Chondrocyte (in vitro differentiated cells): ENCODE data around the gene MTURN. TPM values are rescaled to one million over a fixed set of nuclear protein-coding genes. Genes with fewer than 3 reads are reported as not detected.

Experiments
- DNase-seq: peaks from one replicate; pipeline ENCODE4 v3.0.0; 2021; ENCODE audit warnings: mixed read lengths, low spot score
- H3K27ac Mint-ChIP-seq: one replicate; pipeline ENCODE4 v1.8.0; 2021; ENCODE audit warnings: mild to moderate bottlenecking, moderate library complexity, mixed read lengths; ENCODE audit not compliant: unreplicated experiment
- H3K27me3 Mint-ChIP-seq: 2 replicates; pipeline ENCODE4 v1.8.0; 2021; ENCODE audit warnings: low read depth, mixed read lengths
- H3K36me3 Mint-ChIP-seq: 2 replicates; pipeline ENCODE4 v1.8.0; 2021; ENCODE audit warnings: low read depth, mixed read lengths
- H3K4me1 Mint-ChIP-seq: 2 replicates; pipeline ENCODE4 v1.8.0; 2021; ENCODE audit warnings: low read depth, mild to moderate bottlenecking, mixed read lengths
- H3K4me3 Mint-ChIP-seq: one replicate; pipeline ENCODE4 v1.8.0; 2021; ENCODE audit warnings: mild to moderate bottlenecking, moderate library complexity, mixed read lengths; ENCODE audit not compliant: unreplicated experiment
- H3K9me3 Mint-ChIP-seq: 2 replicates; pipeline ENCODE4 v1.8.0; 2021; ENCODE audit warnings: low read depth, mixed read lengths
- total RNA-seq: library from RNA; stranded (reverse); gene quantifications from 3 replicates; pipeline ENCODE4 v1.2.1, GENCODE V29; 2021
- TF ChIP-seq, protein P1 (sequence below): fragments of 200-600 bp; sonication (generic); IDR thresholded peaks from 2 replicates; pipeline ENCODE4 v1.5.0; 2021; ENCODE audit warnings: antibody characterized with exemption, mild to moderate bottlenecking, moderate library complexity

The MTURN gene
- total RNA-seq, 1 donor from 2014 or later: 15.7 TPM

DNA sequence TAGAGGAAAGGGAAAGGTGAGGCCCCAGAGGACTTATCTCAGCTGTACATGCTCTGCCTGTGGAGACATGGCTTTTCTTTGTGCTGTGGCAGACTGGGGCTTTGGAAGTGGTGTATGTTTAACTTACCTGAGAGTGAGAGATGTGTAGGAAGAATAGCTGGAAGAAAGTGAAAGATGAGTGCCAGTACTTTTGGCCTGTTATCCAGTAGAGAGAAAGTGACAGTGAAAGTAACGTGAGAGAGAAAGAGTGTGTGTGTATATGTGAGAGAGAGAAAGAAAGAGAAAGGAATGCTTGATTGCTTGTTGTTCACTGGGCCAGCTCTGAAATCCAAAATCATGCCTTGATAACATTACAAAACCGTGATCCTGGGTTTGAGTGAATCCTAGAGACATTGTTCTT is 25.5 kb downstream of the MTURN start:
- H3K27ac Mint-ChIP-seq: no peak overlapping the region
- TF ChIP-seq, protein P1, sequence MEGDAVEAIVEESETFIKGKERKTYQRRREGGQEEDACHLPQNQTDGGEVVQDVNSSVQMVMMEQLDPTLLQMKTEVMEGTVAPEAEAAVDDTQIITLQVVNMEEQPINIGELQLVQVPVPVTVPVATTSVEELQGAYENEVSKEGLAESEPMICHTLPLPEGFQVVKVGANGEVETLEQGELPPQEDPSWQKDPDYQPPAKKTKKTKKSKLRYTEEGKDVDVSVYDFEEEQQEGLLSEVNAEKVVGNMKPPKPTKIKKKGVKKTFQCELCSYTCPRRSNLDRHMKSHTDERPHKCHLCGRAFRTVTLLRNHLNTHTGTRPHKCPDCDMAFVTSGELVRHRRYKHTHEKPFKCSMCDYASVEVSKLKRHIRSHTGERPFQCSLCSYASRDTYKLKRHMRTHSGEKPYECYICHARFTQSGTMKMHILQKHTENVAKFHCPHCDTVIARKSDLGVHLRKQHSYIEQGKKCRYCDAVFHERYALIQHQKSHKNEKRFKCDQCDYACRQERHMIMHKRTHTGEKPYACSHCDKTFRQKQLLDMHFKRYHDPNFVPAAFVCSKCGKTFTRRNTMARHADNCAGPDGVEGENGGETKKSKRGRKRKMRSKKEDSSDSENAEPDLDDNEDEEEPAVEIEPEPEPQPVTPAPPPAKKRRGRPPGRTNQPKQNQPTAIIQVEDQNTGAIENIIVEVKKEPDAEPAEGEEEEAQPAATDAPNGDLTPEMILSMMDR: no peak
- no peaks in the 10 kb centered on the region for H3K9me3 Mint-ChIP-seq
- no peak for DNase-seq
- H3K27me3 Mint-ChIP-seq: no peaks in the 10 kb centered on the region
- peaks cover 27% of the 10 kb centered on the region for H3K4me1 Mint-ChIP-seq
- no peak overlapping the region for H3K4me3 Mint-ChIP-seq
- peaks cover 4% of the 10 kb centered on the region for H3K36me3 Mint-ChIP-seq

DNA sequence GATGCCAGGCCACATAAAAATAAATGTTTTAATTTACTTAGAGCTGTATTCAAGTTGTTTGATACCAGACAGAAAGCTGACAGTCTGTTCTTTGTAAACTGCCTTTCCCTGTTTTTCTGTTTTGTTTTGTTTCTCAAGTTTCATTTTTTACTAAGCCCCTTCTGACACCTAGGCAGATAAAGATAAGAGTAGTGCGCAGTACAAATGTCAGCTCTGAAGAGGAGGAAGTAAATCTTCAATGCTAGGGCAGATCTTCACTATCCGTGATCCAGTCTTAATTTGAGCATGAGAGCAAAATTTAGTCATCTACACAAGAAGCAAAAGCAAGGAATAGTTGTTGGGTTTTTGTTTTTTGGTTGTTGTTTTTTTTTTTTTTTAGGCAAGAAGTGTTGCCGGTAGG is 27.3 kb downstream of the MTURN start:
- Mint-ChIP-seq H3K36me3 (peaks cover 1% of the 10 kb centered on the region), H3K27ac (no peak overlapping the region), H3K9me3 (no peaks in the 10 kb centered on the region), H3K4me1 (peaks cover 27% of the 10 kb centered on the region), H3K4me3 (no peak overlapping the region), H3K27me3 (no peaks in the 10 kb centered on the region)
- DNase-seq: no peak
- TF ChIP-seq, protein P1: no peak

DNA sequence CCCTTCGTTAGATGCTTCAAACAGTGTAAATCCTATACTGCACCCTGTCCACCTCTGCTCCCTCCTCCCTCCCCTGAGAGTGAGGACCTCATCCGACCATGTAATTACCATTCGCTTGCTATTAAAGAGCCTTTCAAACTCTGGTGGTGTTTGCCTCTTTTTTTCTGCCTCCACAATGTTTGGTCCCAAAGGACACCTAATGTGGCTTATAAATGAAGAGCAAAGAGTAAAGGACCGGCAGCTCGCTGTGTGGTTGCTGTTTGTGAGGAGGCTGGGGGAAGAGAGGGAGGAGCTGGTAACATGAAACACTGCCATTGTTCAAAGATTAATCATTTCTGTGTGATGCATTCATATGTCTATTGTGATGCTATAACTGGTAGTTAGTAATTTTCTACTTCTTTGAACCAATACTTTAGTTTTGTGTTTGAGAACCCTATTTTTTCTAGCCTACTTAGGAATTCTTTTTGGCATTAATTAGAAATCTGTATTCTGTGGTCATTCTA is 27.9 kb downstream of the MTURN start:
- Mint-ChIP-seq H3K9me3 (no peaks in the 10 kb centered on the region), H3K36me3 (peaks cover 3% of the 10 kb centered on the region), H3K27me3 (no peaks in the 10 kb centered on the region), H3K4me1 (peaks cover 27% of the 10 kb centered on the region), H3K4me3 (no peak overlapping the region), H3K27ac (peak overlapping the region; percentile 19)
- DNase-seq: no peak
- TF ChIP-seq, protein P1: no peak

DNA sequence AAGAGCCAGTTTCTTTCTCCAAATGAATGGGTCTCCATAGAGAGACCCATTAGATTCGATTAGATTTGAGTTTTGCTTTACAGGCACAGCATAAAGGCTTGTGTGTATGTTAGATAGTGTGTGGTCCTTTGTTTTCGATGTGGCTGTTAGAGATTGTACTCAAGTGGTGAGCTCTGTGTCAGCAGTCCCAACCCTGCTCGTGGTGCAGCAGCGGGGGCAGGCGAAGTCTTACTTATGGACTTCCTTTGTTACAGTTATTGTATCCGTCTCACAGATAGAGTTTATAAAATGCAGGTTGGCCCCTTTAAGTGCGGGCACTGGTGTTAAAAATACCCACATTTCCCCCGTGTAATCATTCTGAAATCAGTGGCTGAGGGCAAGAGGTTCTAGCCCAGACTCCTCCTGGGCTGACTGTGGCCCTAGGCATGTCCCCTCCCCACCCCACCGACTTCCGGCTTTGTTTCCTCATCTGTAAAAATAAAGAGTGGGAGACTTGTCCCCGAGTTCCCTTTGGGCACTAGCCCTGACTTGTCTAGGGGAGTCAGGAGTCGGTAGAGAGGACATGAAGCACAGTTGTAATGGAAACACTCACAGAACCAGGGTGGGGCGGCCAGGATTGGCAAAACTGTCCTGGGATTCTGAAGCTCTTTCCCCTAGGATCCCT is 28.6 kb downstream of the MTURN start:
- H3K4me1 Mint-ChIP-seq: peaks cover 27% of the 10 kb centered on the region
- peak overlapping the region; percentile 23 for H3K4me3 Mint-ChIP-seq
- TF ChIP-seq, protein P1: no peak
- no peaks in the 10 kb centered on the region for H3K9me3 Mint-ChIP-seq
- H3K27me3 Mint-ChIP-seq: no peaks in the 10 kb centered on the region
- no peak for DNase-seq
- peaks cover 4% of the 10 kb centered on the region for H3K36me3 Mint-ChIP-seq
- H3K27ac Mint-ChIP-seq: peak overlapping the region; percentile 3

DNA sequence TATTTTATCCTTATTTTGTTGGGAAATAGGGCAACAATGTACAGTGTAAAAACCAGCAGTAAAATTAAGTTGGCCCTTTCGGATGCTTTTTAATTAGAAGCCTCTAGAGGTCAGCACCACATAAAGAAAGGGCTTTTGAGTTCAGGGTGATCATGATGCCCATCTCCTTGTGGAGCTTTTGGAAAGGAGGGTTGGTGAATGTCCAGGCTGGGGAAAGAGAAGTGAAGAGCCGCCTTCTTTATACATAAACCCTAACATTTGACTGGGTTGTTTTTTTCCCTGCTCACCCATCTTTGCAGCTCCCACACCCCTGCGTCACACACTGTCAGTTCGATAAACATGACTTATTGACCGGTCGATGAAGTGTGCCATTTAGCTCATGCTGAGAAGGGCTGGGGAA is 29.8 kb downstream of the MTURN start:
- DNase-seq: no peak
- TF ChIP-seq, protein P1: peak; percentile 82
- H3K9me3 Mint-ChIP-seq: no peaks in the 10 kb centered on the region
- H3K4me1 Mint-ChIP-seq: peaks cover 39% of the 10 kb centered on the region
- peaks cover 4% of the 10 kb centered on the region for H3K36me3 Mint-ChIP-seq
- H3K27me3 Mint-ChIP-seq: no peaks in the 10 kb centered on the region
- no peak overlapping the region for H3K4me3 Mint-ChIP-seq
- H3K27ac Mint-ChIP-seq: no peak overlapping the region
